ENCODE measurements around the gene LARP6.
A peak's percentile ranks its signal among the peaks of the same experiment; 100 is the strongest.

LARP6 gene

DNA sequence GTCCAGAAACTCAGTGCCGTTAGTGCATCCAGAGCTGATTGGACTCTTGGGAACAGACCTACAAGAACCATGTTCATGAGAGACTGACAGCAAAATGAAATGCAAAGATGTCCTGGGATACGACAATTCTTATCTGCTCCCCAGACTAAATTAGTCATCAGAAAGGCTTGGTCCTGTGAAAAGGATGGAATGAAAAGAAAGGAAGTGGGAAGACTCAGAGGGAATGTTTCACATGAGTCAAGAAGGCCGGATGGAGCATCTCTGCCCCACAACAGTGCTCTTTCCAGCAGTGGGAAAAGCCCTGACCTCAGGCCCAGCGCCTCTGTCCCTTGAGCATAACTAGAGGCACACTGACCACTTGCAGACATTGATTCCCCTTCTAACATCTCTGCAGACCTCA lies 51.3 kb downstream of the LARP6 start:
- DNase-seq (ENCODE audit: insufficient read length, low spot score): peak; percentile 37
- FAIRE-seq: no peak
- TF ChIP-seq POLR2A (IDR thresholded peaks at IDR 0.05; ENCODE audit: low read depth, low read length): no peak

GRCh38 chr15:70801109-70801508 lies 52.8 kb downstream of the LARP6 start:
- TF ChIP-seq POLR2A (IDR thresholded peaks at IDR 0.05; ENCODE audit: low read depth, low read length): no peak
- FAIRE-seq (no peak), DNase-seq (ENCODE audit: insufficient read length, low spot score) (no peak)

GRCh38 chr15:70799667-70800450 lies 54.1 kb downstream of the LARP6 start:
- DNase-seq (ENCODE audit: insufficient read length, low spot score) (no peak), FAIRE-seq (no peak)
- TF ChIP-seq POLR2A (IDR thresholded peaks at IDR 0.05; ENCODE audit: low read depth, low read length): no peak

DNA sequence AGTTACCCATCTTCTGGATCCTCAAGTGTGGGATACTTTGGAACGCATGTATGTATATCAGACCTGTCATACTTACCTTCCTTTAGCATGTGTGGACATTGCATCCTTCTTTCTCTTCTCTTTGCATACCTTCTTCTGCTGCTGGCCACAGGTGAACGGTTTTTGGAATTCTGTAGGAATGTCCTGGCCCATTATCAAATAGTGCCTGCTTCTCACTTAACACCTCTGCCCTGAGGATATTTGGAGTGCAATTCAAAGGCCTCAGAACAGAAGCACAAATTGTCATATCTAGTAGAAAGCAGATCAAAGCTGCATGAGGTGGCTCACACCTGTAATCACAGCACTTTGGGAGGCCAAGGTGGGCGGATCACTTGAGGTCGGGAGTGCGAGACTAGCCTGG lies 56.5 kb downstream of the LARP6 start:
- FAIRE-seq: no peak
- TF ChIP-seq POLR2A (IDR thresholded peaks at IDR 0.05; ENCODE audit: low read depth, low read length): no peak
- no peak for DNase-seq (ENCODE audit: insufficient read length, low spot score)

GRCh38 chr15:70796516-70797310 lies 57.2 kb downstream of the LARP6 start:
- DNase-seq (ENCODE audit: insufficient read length, low spot score) (no peak), FAIRE-seq (no peak)
- no peak for TF ChIP-seq POLR2A (IDR thresholded peaks at IDR 0.05; ENCODE audit: low read depth, low read length)

GRCh38 chr15:70795311-70795665 lies 58.7 kb downstream of the LARP6 start:
- FAIRE-seq (peak; percentile 48), DNase-seq (ENCODE audit: insufficient read length, low spot score) (peak; percentile 55)
- no peak for TF ChIP-seq POLR2A (IDR thresholded peaks at IDR 0.05; ENCODE audit: low read depth, low read length)

DNA sequence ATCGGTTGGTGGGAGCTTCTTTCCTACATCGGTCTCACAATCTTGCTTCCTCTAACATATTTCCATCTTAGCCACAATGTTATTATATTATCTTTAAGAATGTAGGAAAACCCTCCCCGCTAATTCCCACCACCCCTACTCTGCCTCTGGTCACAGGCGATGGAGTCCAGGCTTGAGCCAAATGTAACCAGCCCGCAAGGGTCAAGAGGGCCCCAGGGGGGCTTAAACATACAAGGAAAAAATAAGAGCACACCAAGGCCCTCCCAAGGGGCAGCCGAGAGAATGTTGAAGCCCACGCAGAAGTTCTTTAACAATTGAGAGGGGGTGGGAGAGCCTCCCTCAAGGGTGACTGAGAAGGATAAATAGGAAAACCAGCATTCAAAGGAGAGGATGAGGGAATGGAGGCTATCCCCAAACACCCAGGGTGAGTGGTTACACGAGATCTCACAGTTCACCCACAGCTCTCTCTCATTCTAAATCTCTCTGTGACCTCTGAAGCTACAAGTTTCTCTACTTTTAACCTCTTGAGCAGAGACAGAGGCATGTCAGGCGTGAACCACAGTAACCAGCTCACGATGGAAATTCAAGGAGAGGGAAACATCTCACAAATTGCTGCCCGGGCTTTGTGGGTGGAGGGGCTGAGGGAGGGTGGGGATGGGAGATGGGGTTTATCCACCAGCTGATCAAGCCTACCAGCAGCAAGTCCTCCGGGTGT lies 59.2 kb downstream of the LARP6 start:
- no peak for TF ChIP-seq POLR2A (IDR thresholded peaks at IDR 0.05; ENCODE audit: low read depth, low read length)
- no peak for FAIRE-seq
- no peak for DNase-seq (ENCODE audit: insufficient read length, low spot score)

GRCh38 chr15:70793694-70794093 lies 60.3 kb downstream of the LARP6 start:
- no peak for TF ChIP-seq POLR2A (IDR thresholded peaks at IDR 0.05; ENCODE audit: low read depth, low read length)
- FAIRE-seq (no peak), DNase-seq (ENCODE audit: insufficient read length, low spot score) (no peak)

DNA sequence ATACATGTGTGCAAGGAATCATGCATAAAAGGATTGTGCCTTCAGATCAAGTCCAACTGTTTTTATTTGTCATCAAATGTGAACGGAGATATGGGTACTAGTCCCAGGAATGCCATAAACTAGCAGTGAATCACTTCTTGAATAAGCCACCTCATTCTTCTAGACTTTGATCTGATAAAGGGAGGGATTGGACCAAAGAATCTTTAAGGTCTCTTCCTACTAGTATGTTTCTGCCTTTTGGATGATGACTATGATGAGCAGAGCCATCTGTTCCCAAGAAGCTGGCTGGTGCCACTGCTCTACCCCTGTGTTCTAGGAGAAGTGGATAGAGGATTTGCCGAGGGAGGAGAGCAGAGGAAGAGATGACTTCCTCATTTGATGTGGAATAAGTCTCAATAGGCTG lies 61.8 kb downstream of the LARP6 start:
- TF ChIP-seq POLR2A (IDR thresholded peaks at IDR 0.05; ENCODE audit: low read depth, low read length): no peak
- DNase-seq (ENCODE audit: insufficient read length, low spot score) (no peak), FAIRE-seq (no peak)

- TF ChIP-seq POLR2A (IDR thresholded peaks at IDR 0.05; ENCODE audit: low read depth, low read length): no peak
- no peak for DNase-seq (ENCODE audit: insufficient read length, low spot score)
- FAIRE-seq: no peak
Measured at GRCh38 chr15:70791259-70791658, 62.7 kb downstream of the LARP6 start.

DNA sequence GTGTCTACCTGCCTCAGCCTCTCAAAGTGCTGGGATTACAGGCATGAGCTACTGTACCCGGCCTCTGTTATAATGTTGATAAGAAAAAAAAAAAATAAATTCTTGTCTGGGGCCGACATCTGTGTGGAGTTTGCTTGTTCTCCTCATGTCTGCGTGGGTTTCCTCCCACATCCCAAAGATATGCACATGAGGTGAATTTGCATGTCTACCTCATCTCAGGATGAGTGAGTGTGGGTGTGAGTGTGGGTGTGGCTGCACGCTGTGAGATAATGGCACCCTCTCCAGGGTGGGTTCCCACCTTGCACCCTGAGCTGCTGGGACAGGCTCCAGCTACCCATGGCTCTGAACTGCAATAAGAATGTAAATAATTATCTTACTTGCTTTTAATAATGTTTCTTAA lies 64.7 kb downstream of the LARP6 start:
- no peak for TF ChIP-seq POLR2A (IDR thresholded peaks at IDR 0.05; ENCODE audit: low read depth, low read length)
- FAIRE-seq (no peak), DNase-seq (ENCODE audit: insufficient read length, low spot score) (no peak)

DNA sequence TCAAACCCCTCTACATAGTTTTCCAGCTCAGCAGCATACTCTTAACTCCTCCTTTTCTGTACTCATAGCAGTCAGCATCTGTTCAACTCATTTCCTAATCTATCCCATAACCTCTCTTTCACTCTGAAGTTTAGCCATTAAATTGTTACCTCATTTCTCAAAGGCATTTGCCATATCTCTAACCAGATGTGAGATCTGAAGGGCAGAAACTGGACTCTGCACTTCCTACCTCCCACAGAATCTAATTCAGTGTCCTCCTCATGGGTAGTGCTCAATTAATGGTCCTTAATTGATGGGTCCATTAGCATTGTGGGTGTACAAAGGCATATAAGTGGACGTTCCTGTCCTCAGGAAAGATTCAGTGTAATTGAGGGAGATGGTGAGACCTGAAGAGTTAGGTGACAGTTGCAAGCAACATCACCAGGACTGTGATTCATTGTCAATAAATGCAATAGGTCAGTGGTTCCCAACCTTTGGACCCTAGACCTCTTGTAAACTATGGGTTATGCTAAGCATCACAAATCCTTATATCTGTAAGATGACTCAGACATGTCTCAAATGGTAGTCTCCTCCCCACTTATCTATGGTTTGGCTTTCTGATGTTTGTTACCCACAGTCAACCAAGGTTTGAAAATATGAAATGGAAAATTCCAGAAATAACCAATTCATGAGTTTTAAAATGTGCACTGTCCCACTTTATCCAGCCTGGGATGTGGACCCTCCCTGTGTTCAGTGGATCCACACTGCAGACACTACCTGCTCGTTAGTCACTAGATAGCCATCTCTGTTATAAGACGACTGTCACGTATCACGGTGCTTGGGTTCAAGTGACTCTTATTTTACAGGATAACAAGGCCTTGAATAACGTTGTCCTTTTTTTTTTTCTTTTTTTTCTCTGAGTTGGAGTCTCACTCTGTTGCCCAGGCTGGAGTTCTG lies 65.6 kb downstream of the LARP6 start:
- TF ChIP-seq POLR2A (IDR thresholded peaks at IDR 0.05; ENCODE audit: low read depth, low read length): no peak
- FAIRE-seq: no peak

DNA sequence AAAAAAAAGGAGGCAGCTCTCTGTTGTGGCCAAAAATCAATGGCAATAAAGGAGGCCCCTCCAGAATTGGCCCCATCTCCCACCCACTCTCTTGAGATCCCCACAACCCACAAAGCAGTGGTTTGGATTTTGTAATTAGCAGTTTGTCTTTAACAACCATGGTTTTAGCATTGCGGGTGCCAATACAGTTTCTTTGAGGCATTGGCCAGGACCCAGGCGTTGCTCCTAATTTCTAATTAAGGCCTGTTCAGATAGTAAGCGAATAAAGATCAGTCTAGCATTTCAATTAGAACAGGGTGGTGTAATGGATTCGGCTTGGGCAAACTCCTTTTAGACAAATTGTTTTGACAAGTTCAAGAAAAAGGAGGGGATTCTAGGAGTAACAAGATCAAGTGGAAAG lies 67.0 kb downstream of the LARP6 start:
- no peak for TF ChIP-seq POLR2A (IDR thresholded peaks at IDR 0.05; ENCODE audit: low read depth, low read length)
- DNase-seq (ENCODE audit: insufficient read length, low spot score): no peak
- no peak for FAIRE-seq

More for the DNA sequence above, 65.6 kb downstream of the LARP6 start:
- no peak for DNase-seq (ENCODE audit: insufficient read length, low spot score)

Measured in H54 (cell line).